ENCODE measurements around the gene MOV10L1. TPM values are rescaled to one million over a fixed set of nuclear protein-coding genes. Genes with fewer than 3 reads are reported as not detected.

The MOV10L1 gene
- total RNA-seq, 1 donor = not detected

GRCh38 chr22:50174382-50175190 is 84.8 kb downstream of the MOV10L1 start:
- H3K27me3 ChIP-seq (ENCODE audit: insufficient read depth, low read length) = no peaks in the 10 kb centered on the region
- peaks cover 12% of the 10 kb centered on the region for H3K4me1 ChIP-seq (ENCODE audit: insufficient read depth, low read length)
- no peak overlapping the region for H3K4me3 ChIP-seq (ENCODE audit: low read length)
- H3K9me3 ChIP-seq (ENCODE audit: low read depth, low read length) = no peaks in the 10 kb centered on the region

GRCh38 chr22:50175191-50175461 is 85.3 kb downstream of the MOV10L1 start:
- Histone ChIP-seq H3K4me3 (ENCODE audit: low read length) (no peak overlapping the region), H3K27me3 (ENCODE audit: insufficient read depth, low read length) (no peaks in the 10 kb centered on the region), H3K9me3 (ENCODE audit: low read depth, low read length) (no peaks in the 10 kb centered on the region), H3K4me1 (ENCODE audit: insufficient read depth, low read length) (peaks cover 12% of the 10 kb centered on the region)

GRCh38 chr22:50175921-50176849 is 86.4 kb downstream of the MOV10L1 start:
- no peak overlapping the region for H3K4me3 ChIP-seq (ENCODE audit: low read length)
- no peaks in the 10 kb centered on the region for H3K27me3 ChIP-seq (ENCODE audit: insufficient read depth, low read length)
- peaks cover 8% of the 10 kb centered on the region for H3K4me1 ChIP-seq (ENCODE audit: insufficient read depth, low read length)
- H3K9me3 ChIP-seq (ENCODE audit: low read depth, low read length) = no peaks in the 10 kb centered on the region

- no peaks in the 10 kb centered on the region for H3K9me3 ChIP-seq (ENCODE audit: low read depth, low read length)
- no peak overlapping the region for H3K4me3 ChIP-seq (ENCODE audit: low read length)
- peaks cover 8% of the 10 kb centered on the region for H3K4me1 ChIP-seq (ENCODE audit: insufficient read depth, low read length)
- no peaks in the 10 kb centered on the region for H3K27me3 ChIP-seq (ENCODE audit: insufficient read depth, low read length)
These were observed 87.2 kb downstream of the MOV10L1 start for GRCh38 chr22:50176850-50177536.

GRCh38 chr22:50177537-50178470 is 88.0 kb downstream of the MOV10L1 start:
- Histone ChIP-seq H3K9me3 (ENCODE audit: low read depth, low read length) (no peaks in the 10 kb centered on the region), H3K27me3 (ENCODE audit: insufficient read depth, low read length) (no peaks in the 10 kb centered on the region), H3K4me1 (ENCODE audit: insufficient read depth, low read length) (peaks cover 8% of the 10 kb centered on the region), H3K4me3 (ENCODE audit: low read length) (no peak overlapping the region)

GRCh38 chr22:50178471-50178864 is 88.7 kb downstream of the MOV10L1 start:
- peaks cover 3% of the 10 kb centered on the region for H3K4me1 ChIP-seq (ENCODE audit: insufficient read depth, low read length)
- no peaks in the 10 kb centered on the region for H3K27me3 ChIP-seq (ENCODE audit: insufficient read depth, low read length)
- no peak overlapping the region for H3K4me3 ChIP-seq (ENCODE audit: low read length)
- H3K9me3 ChIP-seq (ENCODE audit: low read depth, low read length) = no peaks in the 10 kb centered on the region

GRCh38 chr22:50178871-50179869 is 89.4 kb downstream of the MOV10L1 start:
- Histone ChIP-seq H3K4me1 (ENCODE audit: insufficient read depth, low read length) (peaks cover 8% of the 10 kb centered on the region), H3K27me3 (ENCODE audit: insufficient read depth, low read length) (no peaks in the 10 kb centered on the region), H3K4me3 (ENCODE audit: low read length) (no peak overlapping the region), H3K9me3 (ENCODE audit: low read depth, low read length) (no peaks in the 10 kb centered on the region)

GRCh38 chr22:50179937-50180726 is 90.3 kb downstream of the MOV10L1 start:
- Histone ChIP-seq H3K4me1 (ENCODE audit: insufficient read depth, low read length) (peaks cover 18% of the 10 kb centered on the region), H3K4me3 (ENCODE audit: low read length) (no peak overlapping the region)

GRCh38 chr22:50180727-50181521 is 91.1 kb downstream of the MOV10L1 start:
- Histone ChIP-seq H3K4me1 (ENCODE audit: insufficient read depth, low read length) (peaks cover 21% of the 10 kb centered on the region), H3K4me3 (ENCODE audit: low read length) (no peak overlapping the region), H3K9me3 (ENCODE audit: low read depth, low read length) (no peaks in the 10 kb centered on the region), H3K27me3 (ENCODE audit: insufficient read depth, low read length) (no peaks in the 10 kb centered on the region)

More at GRCh38 chr22:50179937-50180726, 90.3 kb downstream of the MOV10L1 start:
- Histone ChIP-seq H3K27me3 (ENCODE audit: insufficient read depth, low read length) (no peaks in the 10 kb centered on the region), H3K9me3 (ENCODE audit: low read depth, low read length) (no peaks in the 10 kb centered on the region)

- no peaks in the 10 kb centered on the region for H3K27me3 ChIP-seq (ENCODE audit: insufficient read depth, low read length)
These were observed 92.6 kb downstream of the MOV10L1 start for GRCh38 chr22:50182176-50183081.

GRCh38 chr22:50183141-50183971 is 93.5 kb downstream of the MOV10L1 start:
- peaks cover 41% of the 10 kb centered on the region for H3K4me1 ChIP-seq (ENCODE audit: insufficient read depth, low read length)
- no peak overlapping the region for H3K4me3 ChIP-seq (ENCODE audit: low read length)
- no peaks in the 10 kb centered on the region for H3K9me3 ChIP-seq (ENCODE audit: low read depth, low read length)
- no peaks in the 10 kb centered on the region for H3K27me3 ChIP-seq (ENCODE audit: insufficient read depth, low read length)

More at GRCh38 chr22:50182176-50183081, 92.6 kb downstream of the MOV10L1 start:
- peaks cover 32% of the 10 kb centered on the region for H3K4me1 ChIP-seq (ENCODE audit: insufficient read depth, low read length)
- no peak overlapping the region for H3K4me3 ChIP-seq (ENCODE audit: low read length)
- no peaks in the 10 kb centered on the region for H3K9me3 ChIP-seq (ENCODE audit: low read depth, low read length)

All from mononuclear cell (primary cell).